GM21390 (cell line): ENCODE measurements around the gene LRP11.
"Not testable (repeated sequence)": the region's sequence is repeated elsewhere in the genome, so short reads cannot be mapped to it uniquely, and the experiment has no call there.

Source experiments
- ATAC-seq: cut with Tn5 transposase; IDR thresholded peaks from one replicate; pipeline ENCODE4 v1.9.1; 2021; ENCODE audit not compliant: unreplicated experiment

LRP11 gene

DNA sequence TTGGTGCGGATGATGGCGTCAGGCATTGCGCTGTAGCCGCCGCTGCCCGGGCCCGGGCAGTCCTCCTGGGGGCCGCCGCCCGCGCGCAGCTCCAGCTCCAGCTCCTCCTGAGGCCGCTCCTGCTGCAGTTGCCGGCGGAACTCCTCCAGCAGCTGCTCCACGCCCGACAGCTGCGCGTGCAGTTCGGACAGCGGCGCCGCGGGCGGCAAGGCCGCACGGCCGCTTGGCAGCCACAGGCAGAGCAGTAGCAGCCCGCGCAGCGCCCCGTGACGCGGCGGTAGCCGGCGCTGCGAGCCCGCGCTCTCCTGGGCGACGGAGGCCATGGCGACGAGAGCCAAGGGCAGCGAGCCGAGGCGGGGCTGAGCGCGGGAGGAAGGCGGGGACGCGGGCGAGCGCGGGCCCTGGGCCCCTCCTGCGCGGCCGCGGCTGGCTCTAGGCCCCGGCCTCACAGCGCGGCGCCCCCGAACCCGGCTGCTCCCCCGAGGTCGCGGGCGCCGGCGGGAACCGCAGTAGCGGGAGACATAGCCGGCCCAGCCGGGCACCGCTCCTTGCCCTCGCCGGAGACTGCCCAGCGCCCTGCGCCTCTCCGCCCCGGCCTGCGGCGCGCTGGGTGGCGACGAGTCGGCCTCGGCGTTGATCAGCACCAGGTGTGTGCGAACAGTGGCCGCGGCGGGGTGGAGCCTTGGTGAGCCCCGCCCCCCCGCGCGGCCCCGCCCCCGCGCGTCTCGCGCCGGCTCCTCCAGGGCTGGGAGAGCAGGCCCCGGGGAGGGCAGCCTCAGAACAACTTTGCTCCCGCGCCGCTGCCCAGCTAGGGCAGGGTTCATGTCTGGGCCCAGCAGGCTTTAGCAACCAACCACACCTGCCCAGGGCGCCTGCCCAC is at the start of gene LRP11:
LRP11 (minus strand) TSS at position 662 of the 880 bp plus-strand sequence; CDS start at position 323, 339 bp downstream.
- ATAC-seq = peak; percentile 87

- ATAC-seq = no peak
These were observed 49.5 kb upstream of the LRP11 start for GRCh38 chr6:149913540-149914240.

DNA sequence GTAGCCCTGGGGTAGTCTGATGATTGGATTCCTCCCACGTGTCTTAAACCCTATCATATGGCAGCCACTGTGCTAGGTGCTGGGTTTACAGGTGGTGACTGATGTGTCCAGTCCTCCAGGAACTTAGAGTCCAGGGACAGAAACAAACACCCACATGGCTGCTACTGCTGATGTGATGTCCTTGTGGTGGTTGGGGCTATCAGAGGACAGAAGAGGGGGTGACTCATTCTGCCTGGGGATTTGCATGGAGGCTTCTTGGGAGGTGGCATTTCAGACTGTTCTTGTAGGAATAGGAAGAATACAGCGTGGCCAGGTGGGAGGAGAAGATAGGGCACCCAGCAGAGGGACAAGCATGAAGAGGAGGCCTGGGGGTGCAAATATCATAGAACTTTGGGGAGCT is 48.9 kb upstream of the LRP11 start:
- ATAC-seq = no peak

GRCh38 chr6:149912680-149913079 is 48.5 kb upstream of the LRP11 start:
- not testable (repeated sequence) for ATAC-seq

- no peak for ATAC-seq
These were observed 46.6 kb upstream of the LRP11 start for GRCh38 chr6:149910721-149911151.

DNA sequence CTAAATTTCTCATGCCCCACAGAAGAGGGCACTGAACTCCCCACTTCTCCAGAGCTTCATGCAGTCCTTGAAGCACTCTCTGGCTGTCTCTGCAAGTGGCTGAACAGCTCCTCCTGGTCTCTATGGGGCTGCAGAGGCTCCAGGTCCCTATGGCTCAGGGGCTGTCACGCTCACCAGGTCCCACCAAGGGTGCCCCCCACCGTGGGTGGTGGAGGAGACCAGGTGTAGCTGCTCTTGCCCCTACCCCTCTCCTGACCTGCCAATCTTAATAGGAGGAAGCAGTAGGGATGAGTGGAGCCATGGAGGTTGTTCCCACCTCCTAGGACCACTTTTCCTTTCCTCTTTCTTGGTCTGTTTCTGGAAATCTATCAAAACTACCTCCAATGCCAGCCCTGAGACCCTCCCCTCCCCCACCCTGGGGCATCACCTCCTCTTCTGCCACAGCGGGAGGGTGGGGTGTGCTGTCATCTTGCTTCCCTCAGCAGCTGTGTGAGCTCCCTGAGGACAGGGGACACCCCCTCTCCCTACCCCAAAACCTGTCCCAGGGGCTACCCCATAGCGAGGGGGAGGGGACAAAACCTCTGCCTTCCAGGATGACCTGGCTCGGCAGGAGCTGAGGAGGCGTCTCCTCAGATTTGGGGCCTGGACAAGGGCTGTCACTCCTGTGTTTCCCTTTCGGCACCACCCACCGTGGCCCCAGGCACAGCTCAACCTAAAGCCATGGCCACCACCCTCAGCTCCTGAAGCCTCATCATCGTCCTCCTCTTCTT is 45.7 kb upstream of the LRP11 start:
- ATAC-seq = no peak

GRCh38 chr6:149908480-149908879 is 44.3 kb upstream of the LRP11 start:
- not testable (repeated sequence) for ATAC-seq

- ATAC-seq = no peak
These were observed 43.2 kb upstream of the LRP11 start for GRCh38 chr6:149907317-149907716.

DNA sequence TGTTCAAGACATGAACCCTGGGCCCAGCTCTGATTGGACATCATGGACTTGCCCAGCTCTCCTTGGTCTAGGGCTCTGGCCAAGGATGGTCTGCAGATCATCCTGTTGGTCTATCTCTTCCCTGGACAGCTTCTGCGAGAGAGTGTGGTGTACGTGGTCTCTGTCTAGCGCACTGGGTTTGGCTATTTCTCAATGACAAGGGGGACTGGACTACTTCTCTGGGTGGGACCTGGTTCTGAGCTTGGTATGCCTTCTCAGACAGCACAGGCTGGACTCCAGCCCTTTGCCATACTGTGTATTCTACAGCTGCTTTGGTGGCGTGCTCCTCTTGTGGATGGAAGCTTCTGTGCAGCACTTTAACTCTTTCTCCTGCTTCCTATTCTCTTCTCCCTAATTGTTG is 42.2 kb upstream of the LRP11 start:
- no peak for ATAC-seq

DNA sequence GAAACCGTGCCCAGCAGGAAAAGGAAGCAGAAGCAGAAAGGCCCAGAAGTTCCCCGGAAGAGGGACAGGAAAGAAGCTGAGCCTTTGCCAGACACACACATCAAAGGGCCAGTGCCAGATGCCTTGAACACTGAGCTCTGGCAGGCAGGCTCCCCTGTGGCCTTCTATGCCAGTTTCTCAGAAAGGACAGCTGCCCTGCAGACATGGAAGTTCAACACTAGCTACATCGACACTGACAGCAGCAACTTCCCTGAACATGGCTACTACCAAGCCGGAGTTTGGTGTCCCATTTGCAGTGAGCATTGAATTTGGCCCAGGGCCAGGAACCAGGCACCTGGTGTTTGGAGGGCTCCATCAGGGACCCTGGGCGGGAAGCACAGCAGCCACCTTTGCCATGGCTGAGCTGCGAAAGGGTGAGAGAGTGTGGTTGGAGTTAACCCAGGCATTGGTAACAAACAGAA is 41.8 kb upstream of the LRP11 start:
- ATAC-seq = no peak

DNA sequence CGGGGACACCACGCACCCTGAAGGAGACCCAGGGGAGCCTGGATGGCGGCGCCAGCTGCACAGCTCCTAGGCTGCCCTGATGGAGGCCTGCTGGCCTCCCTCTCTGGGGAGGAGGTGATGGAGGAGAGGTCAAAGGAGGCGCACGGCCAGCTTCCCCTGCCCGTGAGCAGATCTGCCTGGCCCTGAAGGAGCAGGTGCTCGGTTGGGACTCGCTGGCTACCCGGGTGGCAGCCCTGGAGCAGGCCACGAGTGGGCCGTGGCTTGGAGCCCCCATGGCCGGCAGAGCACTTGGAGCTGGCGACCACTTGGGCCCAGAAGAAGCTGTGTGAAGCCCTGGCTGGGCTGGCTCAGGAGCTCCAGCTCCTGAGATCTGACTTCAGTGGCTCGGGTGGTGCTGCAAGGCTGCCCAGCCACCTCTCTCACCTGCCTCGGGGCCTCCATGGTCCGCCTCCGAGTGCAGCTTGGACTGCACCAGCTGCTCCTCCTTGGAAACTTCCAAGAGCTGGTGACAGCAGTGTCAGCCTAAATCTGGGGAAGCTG is 41.3 kb upstream of the LRP11 start:
- ATAC-seq = no peak

DNA sequence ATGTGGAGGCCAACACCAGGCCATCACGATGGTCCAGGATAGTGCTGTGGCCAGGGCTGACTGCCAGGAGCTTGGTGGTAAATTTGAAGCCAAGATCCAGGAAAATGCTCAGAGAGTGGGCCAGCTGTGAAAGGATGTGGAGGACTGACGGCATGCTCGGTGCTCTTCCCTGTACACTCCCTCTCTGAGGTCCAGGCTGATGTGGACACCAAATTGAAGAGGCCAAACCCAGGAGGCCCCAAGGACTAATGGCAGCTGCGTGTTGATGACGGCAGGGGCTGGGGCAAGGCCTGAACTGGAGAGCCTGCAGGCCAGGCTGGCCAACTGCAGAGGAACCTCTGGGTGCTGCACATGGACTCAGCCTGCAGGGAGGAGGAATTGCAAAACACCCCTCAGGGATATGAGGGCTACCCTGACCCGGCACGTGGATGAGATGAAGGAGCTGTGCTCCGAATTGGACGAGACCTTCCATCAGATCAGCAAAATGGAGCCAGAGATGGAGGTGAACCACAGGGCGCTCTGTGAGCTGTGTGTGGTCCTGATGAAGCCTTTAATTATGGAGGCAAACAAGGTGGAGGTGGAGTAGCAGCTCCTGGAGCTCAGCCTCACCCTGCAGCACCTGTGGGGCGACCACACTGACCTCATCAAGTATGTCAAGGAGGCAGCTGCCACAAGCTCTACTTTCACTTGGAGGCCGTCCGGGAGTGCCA is 40.7 kb upstream of the LRP11 start:
- ATAC-seq = no peak

GRCh38 chr6:149903938-149904611 is 39.9 kb upstream of the LRP11 start:
- no peak for ATAC-seq

- ATAC-seq = no peak
These were observed 37.4 kb upstream of the LRP11 start for GRCh38 chr6:149901444-149902140.

- ATAC-seq = no peak
These were observed 36.7 kb upstream of the LRP11 start for GRCh38 chr6:149900620-149901443.

GRCh38 chr6:149899926-149900619 is 35.9 kb upstream of the LRP11 start:
- no peak for ATAC-seq

GRCh38 chr6:149899486-149899885 is 35.3 kb upstream of the LRP11 start:
- no peak for ATAC-seq

DNA sequence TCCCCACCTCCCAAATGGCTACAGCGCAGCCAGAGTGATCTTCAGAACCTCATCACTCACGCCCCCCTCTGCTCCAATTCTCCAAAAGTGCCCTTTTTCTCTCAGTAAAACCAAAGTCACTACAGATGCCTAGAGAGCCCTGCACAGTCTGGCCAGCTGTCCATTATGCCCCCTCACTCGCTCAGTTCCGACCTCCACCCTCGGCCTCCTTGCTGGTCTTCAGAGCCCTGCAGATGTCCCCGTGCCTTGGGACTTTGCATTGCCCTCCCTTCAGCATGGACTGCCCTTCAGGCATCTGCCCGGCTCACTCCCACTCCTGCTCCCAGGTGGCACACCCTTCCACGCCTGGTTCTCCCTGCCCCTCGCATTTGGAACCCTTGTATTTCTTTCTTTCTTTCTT is 34.8 kb upstream of the LRP11 start:
- ATAC-seq = no peak
